Osteocyte (in vitro differentiated cells): Measurements from ENCODE around the gene DOCK1. TPM values are rescaled to one million over a fixed set of nuclear protein-coding genes. Genes with fewer than 3 reads are reported as not detected.

Experiments used
- DNase-seq: peaks from one replicate; pipeline ENCODE4 v3.0.0; 2021; ENCODE audit warnings: mixed read lengths; ENCODE audit not compliant: unreplicated experiment; ENCODE audit errors: extremely low spot score
- H3K27ac Mint-ChIP-seq: one replicate; pipeline ENCODE4 v1.8.0; 2021; ENCODE audit warnings: mild to moderate bottlenecking, mixed read lengths; ENCODE audit not compliant: unreplicated experiment
- H3K27me3 Mint-ChIP-seq: one replicate; pipeline ENCODE4 v1.8.0; 2021; ENCODE audit warnings: mixed read lengths; ENCODE audit not compliant: unreplicated experiment
- H3K36me3 Mint-ChIP-seq: one replicate; pipeline ENCODE4 v1.8.0; 2021; ENCODE audit warnings: mixed read lengths; ENCODE audit not compliant: unreplicated experiment
- H3K4me1 Mint-ChIP-seq: one replicate; pipeline ENCODE4 v1.8.0; 2021; ENCODE audit warnings: mixed read lengths; ENCODE audit not compliant: unreplicated experiment
- H3K4me3 Mint-ChIP-seq: one replicate; pipeline ENCODE4 v1.8.0; 2021; ENCODE audit warnings: mild to moderate bottlenecking, moderate library complexity, mixed read lengths; ENCODE audit not compliant: unreplicated experiment
- H3K9me3 Mint-ChIP-seq: one replicate; pipeline ENCODE4 v1.8.0; 2021; ENCODE audit warnings: mixed read lengths; ENCODE audit not compliant: unreplicated experiment
- CTCF ChIP-seq: fragments of 200-600 bp; sonication (generic); IDR thresholded peaks from 2 replicates; pipeline ENCODE4 v1.5.0; 2021; ENCODE audit warnings: antibody characterized with exemption, mild to moderate bottlenecking, moderate library complexity
- total RNA-seq: library from RNA; stranded (reverse); gene quantifications from 2 replicates; pipeline ENCODE4 v1.2.1, GENCODE V29; 2021

The DOCK1 gene
- total RNA-seq, 1 donor from 2014 or later, result 66.3 TPM

- Mint-ChIP-seq H3K9me3 (no peaks in the 10 kb centered on the region), H3K27me3 (peaks cover 40% of the 10 kb centered on the region), H3K4me3 (no peak overlapping the region), H3K4me1 (no peaks in the 10 kb centered on the region), H3K36me3 (no peaks in the 10 kb centered on the region), H3K27ac (no peak overlapping the region)
- no peak for DNase-seq
- no peak for TF ChIP-seq CTCF
Measured at GRCh38 chr10:127472976-127473375, 567.7 kb downstream of the DOCK1 start.

- DNase-seq, result no peak
- Mint-ChIP-seq H3K36me3 (no peaks in the 10 kb centered on the region), H3K4me3 (no peak overlapping the region), H3K27ac (no peak overlapping the region), H3K9me3 (no peaks in the 10 kb centered on the region), H3K4me1 (no peaks in the 10 kb centered on the region), H3K27me3 (peaks cover 50% of the 10 kb centered on the region)
- TF ChIP-seq CTCF, result no peak
Measured at GRCh38 chr10:127474501-127474900, 569.3 kb downstream of the DOCK1 start.

- H3K27ac Mint-ChIP-seq, result no peak overlapping the region
- no peaks in the 10 kb centered on the region for H3K9me3 Mint-ChIP-seq
- DNase-seq, result no peak
- no peak overlapping the region for H3K4me3 Mint-ChIP-seq
- peaks cover 23% of the 10 kb centered on the region for H3K27me3 Mint-ChIP-seq
- peaks cover 4% of the 10 kb centered on the region for H3K4me1 Mint-ChIP-seq
- H3K36me3 Mint-ChIP-seq, result no peaks in the 10 kb centered on the region
- no peak for TF ChIP-seq CTCF
Measured at GRCh38 chr10:127485153-127485857, 580.1 kb downstream of the DOCK1 start.

GRCh38 chr10:127486355-127486754 lies 581.1 kb downstream of the DOCK1 start:
- Mint-ChIP-seq H3K27me3 (peaks cover 16% of the 10 kb centered on the region), H3K27ac (no peak overlapping the region), H3K9me3 (no peaks in the 10 kb centered on the region), H3K4me3 (no peak overlapping the region), H3K4me1 (peaks cover 4% of the 10 kb centered on the region), H3K36me3 (no peaks in the 10 kb centered on the region)
- TF ChIP-seq CTCF, result no peak
- no peak for DNase-seq

- Mint-ChIP-seq H3K27me3 (peaks cover 42% of the 10 kb centered on the region), H3K27ac (no peak overlapping the region), H3K4me1 (no peaks in the 10 kb centered on the region), H3K36me3 (no peaks in the 10 kb centered on the region), H3K4me3 (no peak overlapping the region), H3K9me3 (no peaks in the 10 kb centered on the region)
- TF ChIP-seq CTCF, result peak; percentile 37
- DNase-seq, result no peak
Measured at GRCh38 chr10:127492607-127493250, 587.5 kb downstream of the DOCK1 start.
